ENCODE results near the gene GANC.

DNA sequence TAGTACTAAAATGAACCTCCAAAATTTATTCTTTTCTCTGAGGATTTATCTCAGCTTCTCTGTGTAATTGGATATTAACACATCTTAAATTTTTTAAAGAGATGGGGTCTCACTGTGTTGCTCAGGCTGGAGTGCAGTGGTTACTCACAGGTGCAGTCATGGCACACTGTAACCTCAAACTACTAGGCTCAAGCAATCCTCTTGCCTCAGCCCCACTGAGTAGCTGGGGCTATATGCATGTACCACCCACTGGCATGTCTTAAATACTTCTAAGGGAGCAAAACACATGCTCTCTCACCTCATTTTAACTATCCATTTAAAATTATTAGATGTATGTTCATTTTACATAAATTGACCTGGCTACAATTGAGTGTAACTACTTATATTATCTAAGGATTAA, 11.6 kb downstream of the GANC start:
- TF ChIP-seq CTCF (IDR thresholded peaks at IDR 0.05) (no peak), POLR2A (IDR thresholded peaks at IDR 0.05) (no peak), EP300 (IDR thresholded peaks at IDR 0.05) (no peak)

Measured in upper lobe of left lung (tissue), 4 donors.